Retina (tissue), 1 donor: ENCODE measurements around the gene NAV2.
A peak's percentile ranks its signal among the peaks of the same experiment; 100 is the strongest.

Experiments
- DNase-seq: peaks from one replicate; pipeline ENCODE4 v3.0.0-alpha.2; 2016

NAV2 gene

DNA sequence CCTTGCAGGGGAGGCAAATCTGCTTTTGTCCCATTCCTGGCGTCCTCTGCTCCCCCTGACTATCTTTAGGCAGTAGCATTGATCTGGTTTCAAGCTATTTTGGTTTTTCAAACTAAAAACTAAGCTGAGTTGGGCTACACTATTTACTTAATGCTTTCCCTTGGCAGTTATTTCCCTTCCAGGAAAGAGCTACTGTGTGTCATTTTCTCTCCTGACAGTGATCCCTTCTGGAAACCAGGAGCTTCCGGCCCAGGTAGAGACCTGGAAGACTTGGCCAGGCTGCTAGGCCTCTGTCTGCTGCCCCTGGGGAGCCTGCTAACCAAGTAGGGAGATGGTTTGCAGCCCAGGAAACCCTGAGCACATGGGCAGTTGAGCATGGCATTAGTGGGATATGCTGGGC, 35.0 kb downstream of the NAV2 start:
- no peak for DNase-seq

DNA sequence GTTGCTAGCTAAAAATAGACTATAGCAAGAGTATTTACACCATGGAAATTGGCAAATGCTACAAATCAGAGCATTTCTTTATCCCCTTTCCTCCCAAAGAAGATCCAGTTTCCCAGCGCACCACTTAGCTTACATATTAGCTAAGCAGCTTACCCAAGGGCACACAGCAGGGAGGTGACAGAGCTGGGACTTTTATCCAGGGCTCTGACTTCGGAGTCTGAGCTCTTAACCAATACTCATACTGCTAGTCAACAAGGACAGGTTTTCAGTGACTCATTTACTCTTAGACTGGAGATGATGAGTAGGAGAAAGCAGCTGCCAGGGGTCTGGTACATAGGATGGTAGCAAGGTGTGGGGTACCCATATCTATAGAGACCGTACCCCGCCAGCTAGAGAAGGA, 38.4 kb downstream of the NAV2 start:
- DNase-seq: no peak

DNA sequence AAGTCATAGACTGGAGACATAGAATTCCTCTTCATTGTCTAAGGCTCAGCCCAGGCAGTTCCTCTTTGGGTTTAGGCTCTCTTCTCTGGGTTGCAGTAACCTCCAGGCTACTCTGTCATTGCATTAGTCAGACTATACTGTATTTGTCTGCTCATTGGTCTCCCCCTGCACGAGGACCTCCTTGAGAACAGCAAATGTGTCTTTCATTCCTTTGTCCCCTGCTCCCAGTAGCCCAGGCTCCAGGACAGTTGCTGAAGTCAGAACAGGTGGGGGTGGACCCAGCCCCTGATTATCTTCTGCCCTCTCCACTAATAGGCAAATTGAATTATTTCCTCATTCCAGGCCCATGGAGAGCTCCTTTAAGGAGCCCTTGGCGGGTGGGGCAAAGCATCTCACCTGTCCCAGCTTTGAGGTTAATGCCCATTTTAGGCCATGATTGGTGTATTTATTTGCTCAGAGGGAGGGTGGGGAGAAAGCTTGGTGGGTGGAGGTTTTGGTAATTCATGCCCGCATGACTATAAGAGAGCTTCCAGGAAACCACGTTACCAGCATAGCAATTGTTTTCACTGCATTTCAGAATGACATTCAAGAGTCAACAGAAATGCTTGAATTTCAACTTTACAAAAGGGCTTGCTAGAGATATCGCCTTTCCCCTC, 40.9 kb downstream of the NAV2 start:
- no peak for DNase-seq

DNA sequence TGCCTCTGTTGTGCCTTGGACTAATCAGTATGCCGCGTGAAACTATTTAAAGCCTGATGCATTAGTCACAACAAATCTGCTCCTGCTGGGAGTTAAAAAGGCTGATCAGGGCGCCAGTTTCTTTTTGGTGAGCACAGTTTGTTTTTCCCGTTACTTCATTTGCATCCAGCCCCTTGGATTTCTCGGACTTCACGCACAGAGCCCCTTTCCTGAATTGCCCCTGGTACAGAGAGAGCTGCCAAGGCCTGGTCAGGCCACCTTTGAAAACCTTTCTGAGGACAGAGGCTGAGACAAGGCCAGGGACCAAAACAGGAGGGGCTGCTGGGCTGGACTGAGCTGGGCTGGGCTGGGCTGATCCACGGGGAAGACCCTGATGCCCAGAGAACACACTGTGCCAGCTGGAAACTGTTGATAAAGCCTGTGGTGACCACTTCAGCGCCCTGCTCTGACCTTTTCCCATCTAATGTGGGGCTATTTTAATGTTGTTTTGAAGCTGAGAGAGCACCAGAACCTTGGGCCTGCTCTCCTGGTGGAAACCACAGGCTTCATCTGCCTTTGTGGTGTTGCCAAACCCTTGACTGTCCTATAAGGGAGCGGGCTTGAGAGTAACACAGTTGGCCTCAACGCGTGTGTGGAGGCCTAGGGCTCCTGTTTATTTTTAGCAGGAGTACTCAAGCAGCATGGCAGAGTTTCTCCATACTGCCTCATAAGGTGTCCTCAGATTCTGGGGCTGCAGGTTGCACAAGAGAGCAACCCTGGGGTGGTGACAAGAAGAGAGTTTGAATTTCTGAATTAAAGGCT, 44.2 kb downstream of the NAV2 start:
- DNase-seq: no peak

DNA sequence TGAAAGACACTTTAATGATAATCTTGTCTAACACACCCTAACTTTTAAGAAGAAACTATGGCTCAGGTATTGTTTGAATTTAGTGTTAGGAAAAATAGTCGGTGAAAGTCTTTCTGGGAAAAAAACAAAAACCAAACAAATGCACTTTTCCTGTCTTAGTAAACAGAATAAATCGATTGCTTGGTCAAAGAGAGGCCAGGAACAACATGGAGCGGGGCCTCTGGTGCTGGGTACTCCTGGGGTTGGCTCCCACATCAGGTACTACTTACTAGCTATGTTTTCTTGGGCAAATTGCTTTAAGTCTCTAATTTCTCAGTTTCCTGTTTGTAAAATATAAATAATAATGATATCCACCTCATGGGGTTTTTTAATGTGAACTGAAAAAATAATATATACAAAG, 46.8 kb downstream of the NAV2 start:
- DNase-seq: no peak

DNA sequence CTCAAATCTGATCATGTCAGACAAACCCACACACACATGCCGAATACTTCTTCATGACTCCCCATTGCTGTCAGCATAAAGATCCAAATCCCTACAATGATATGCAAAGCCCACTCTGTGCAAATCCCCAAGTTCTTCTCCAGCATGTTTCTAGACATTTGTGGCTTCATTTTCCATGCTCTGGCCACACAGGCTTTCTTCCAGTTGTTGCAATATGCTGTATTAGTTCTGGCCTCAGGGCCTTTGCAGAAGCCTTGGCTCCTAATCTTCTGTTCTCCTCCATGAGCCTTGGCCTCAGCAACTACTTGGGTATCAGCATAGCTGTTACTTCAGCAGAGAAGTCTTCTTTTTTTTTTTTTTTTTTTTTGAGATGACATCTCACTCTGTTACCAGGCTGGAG, 49.6 kb downstream of the NAV2 start:
- DNase-seq: no peak

DNA sequence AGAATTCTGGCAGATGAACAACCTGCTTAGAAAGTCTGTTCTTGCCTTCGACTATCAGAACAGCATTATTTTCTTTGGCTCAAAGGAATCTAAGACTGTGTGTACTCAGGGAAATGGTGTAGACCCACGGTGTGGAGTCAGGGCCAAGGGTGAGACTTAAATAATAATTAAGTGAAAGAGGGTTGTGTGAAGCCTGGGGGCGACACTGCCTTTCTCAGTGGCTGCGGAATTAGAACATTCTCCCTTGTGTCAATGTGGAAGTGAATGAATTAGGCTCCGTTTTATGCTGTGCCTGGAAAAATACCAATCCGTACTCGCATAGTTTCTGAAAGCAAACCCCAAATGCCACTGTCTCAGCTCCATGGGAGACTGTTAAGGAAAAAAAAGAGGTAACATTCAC, 50.7 kb downstream of the NAV2 start:
- no peak for DNase-seq

DNA sequence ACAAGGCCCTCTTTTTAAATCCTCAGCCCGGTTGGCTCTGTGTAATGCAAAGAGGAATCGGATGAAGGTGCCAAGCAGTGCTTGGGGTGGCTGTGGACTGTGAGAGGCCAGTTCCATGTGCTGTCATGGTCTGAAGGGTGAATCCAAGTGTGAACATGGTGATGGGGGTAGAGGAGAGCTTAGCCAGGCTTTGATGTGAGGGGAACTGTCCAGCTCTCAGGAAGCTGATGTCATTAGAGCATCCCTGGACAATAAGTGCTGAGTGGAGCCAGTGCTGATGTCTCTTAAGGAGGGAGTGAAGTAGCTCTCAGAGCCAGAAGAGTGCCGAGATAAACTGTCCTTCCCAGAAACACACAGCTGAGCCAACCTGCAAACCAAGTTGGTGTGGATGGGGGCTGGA, 53.6 kb downstream of the NAV2 start:
- DNase-seq: peak; percentile 38

DNA sequence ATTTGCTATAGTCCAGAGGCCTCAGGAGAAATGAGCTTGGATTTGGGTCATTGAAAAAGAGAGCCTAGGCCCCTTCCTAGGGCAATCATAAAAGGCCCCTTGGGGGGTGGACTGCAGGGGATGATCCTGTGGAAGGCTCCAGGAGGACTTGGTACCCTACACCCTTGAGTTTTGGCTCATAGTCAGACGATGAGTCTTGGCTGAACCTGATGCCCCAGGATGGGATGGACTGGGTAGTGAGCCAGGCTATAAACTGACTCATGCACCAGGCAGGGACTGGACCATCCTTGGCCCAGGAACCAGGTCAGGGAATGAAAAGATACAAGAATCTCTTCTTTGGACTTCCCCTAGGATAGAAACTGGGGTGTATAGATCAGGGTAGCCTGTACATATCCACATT, 54.2 kb downstream of the NAV2 start:
- DNase-seq: no peak

DNA sequence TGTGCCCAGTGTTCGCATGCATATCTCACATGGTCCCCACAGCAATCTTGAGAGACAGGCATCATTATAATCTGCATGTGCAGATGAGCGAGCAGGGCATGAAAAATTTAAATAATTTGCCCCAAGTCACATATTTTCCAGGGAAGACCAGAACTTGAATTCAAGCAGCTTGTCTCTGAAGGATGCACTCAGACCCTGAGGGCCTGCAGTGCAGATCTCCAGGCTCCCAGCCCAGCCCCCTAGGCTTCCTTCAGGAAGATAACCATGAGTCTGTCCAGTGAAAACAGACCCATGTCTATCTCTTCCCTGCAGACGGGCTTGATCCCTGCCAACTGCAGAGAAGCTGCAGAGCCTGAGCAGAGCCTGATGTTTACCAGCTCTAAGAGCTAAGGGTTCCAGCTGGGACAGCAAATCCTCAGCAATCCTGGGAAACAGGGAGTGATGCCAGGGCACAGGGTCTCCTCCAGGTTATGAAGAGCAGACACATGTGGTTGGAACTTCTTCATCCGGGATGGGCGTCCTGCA, 55.1 kb downstream of the NAV2 start:
- DNase-seq: no peak

DNA sequence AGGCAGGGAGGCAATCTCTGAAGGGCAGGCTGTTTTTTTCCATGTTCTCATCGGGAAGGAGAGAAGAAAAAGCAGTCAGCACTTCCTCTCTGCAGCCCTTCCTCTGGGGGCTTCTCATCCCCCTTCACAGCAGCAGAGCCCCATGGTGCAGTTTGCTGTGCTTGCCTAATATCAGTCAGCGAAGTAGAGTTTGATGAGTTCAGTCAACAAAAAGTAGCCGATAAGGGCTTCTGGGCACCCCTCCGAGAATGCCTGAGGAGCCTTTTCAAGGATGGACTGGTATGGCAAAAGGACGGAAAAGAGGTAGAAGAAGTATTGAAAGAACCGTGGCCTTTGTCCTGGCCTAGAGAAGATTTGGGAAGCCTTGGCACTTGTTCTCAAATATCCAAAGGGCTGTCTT, 55.6 kb downstream of the NAV2 start:
- no peak for DNase-seq

DNA sequence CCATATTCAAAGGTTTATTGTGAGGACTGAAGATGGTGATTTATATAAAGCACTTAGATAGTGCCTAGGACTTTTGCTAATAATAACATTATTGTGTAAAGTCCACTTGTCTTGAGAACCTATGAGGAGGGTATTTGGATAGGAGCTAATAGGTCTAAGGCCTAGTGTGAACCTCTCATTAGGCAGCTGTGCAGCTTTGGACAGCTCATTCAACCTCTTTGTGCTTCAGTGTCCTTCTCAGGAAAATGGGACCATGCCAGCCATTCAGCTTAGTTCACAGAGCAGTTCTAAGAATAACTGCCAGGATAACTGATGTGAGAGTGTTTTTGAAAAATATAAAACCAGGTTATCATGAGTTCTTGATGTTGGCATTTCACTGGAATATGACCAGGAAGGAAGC, 56.2 kb downstream of the NAV2 start:
- DNase-seq: no peak

DNA sequence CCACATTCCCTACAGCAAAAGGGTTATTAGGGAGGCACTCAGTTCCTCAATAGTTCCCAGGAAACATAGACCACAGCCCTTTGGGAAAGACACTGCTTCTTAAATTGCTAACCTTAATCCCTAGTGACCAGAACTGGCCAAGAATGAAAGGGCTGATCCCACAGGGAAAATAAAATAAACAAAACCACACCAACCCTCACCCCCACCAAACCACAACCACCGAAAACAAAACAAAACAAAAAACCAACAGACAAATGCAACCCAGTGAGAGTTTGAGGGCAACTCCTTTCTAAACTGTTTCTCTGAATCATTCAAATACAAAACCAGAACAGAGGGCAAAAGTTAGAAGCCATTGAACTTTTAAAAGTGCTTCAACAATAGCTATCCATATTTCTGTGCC, 57.2 kb downstream of the NAV2 start:
- no peak for DNase-seq

DNA sequence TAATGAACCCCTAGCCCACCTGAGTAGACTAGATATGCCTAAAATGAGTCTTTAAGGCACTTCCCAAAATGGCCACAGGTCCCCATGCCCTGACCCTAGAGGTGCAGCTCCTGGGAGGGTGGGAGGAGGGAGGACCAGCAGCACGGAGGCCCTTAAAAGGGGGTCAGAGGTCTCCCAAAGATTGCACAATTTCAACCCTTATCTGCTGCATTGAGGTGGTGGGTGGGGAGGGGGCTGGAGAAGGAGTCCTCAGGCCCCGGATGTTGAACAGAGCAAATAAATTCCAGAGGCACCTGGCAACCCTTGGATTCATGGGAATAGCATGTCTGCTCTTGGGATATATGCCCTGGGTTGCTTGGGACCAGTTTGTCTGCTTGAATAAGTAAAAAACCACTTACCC, 57.6 kb downstream of the NAV2 start:
- DNase-seq: no peak

DNA sequence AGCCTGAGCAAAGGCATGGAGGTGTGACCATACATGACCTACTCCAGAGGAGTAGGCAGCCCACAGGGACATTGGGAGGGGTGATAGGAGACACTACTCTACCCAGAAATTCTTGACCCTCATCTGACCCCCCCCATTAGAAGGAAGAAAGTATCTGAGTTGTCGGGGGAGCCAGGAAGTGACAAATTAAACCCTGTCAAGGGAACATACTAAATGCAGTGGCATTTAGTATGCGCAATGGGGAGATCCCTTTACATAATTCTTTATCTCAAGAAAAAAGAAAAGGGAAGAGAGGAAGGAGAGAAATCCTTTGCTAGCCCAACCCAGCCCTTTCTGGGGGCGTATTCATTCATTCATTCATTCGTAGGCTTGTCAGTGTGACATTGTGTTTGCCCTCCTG, 58.8 kb downstream of the NAV2 start:
- DNase-seq: no peak

DNA sequence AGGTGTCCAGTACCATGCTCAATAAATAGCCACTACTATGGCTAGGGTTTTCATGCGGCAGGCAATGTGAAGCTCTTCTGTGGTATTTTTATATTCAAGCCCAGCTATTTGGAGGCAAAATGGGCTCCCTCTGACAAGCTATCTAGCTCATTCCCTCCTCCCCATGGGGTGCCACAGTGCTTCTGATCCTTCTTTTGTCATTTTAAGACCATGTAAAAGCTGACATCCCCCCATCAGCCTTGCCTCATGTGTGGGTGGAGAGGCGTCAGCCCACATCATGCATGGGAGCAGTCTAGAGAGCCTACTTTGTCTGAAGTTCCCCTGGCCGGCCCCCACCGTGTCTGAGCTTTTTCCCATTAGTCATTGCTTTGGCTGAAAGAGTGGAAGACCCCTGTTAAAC, 59.8 kb downstream of the NAV2 start:
- no peak for DNase-seq

DNA sequence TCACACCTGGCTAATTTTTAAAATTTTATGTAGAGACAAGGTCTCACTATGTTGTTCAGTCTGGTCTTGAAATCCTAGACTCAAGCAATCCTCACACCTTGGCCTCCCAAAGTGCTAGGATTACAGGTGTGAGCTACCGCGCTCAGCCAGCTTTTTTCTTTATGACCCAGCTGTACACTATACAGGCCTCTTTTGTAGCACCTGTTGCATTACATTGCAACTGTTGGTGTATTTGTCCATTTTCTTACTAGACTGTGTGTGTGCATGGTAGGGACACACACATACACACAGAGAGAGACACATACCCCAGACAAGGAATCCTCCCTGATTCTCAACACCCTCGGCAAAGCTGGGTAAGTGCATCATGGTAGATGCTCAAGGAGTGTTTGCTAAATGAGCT, 61.7 kb downstream of the NAV2 start:
- no peak for DNase-seq

DNA sequence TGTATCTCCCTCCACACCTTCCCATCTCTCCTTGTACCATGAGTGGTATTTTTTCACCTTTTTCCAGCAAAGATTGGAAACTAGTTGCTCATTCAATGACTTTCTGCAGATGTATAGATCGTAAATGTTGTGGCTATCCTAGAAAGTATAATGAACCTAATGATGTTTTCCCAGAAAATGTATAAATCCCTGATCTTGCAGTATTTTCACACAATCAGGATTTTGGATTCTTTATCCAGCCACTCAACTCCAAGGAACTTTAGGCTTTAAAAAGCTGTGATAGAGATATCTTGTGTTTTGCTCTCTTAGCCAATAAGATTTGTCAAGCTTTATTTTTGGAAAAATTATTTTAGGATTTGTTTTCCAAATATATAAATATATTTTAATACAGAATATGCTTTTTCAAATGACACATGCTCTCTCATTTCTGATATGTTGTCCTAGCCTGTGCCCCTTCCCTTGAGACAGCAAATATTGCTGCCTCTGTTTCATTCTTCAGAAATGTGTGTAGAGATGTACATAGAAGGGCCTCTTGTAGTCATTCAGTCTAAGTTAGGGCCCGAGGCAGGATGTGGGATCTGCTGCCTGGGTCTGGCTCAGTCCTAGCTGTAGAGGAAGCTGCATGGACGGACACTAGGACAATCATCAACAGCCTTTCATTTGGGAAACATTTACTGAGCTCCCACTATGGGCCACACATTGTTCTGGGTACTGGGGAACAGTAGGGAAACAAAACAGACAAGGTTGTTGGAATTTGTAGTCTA, 62.4 kb downstream of the NAV2 start:
- DNase-seq: no peak

DNA sequence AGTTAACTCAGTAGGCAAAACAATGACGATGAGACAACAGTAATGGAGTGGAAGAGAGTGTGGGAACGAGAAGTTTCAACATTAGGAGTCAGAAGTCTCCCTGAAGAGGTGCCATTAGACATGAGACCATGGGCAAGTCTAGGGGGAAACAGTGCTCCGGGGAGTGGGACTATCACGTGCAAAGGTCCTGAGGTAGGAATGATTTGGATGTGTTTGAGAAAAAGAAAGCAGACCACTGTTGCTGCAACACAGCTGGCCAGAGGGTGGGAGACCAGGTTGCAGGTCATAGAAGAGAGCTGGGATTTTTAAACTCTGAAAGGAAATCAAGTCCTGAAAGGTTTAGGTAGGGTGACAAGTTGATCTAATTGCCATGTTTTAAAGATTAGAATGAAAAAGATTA, 63.0 kb downstream of the NAV2 start:
- no peak for DNase-seq

DNA sequence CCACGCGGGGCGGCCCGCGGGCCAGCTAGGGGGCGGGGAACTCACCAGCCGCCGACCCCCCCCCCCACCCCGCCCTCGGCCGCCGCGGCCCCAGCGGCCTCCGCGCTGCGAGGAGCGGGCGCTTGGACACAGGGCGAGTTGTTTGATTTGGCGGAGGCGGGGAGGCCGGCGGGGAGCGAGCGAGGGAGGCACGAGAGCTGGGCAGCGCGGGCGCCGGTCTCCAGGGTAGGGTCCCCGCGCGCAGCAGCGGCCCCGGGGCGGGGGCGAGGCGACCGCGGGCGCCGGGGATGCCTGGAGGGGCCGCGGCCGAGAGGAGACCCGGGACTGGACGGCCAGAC, 64.4 kb downstream of the NAV2 start:
- no peak for DNase-seq

DNA sequence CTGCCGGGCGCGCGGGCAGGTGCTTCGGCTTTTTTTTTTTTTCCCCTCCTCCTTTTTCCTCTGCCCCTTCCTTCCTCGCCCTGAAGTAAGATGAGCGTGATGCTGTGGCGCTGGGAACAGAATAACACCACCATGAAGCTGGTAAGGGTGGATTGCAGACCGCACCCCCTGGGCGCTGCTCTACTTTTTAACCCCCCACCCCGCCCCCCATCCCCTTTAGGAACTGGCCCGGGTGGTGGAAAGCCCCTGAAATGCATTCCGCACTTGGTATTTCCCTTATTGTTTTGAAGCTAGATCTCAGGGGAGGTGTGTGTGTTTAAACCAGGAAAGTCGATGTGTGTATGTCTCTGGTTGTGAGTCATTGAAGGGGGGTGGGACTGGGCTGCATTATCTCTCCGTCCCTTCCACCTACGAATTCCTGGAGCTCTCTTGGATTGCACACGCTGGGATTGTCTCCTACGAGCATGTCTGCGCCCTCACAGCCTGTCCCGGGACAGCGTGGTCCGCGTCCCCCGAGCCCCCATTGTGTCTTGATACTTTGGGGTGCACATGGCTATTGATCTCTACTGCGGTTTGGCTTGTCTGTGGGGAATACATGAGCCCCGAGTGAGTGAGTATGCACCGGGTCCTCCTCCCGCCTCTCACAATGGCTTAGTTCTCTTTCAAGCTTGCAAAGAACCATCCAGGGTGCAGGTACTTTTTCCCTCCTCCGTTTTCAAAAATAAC, 64.9 kb downstream of the NAV2 start:
- DNase-seq: peak; percentile 51

DNA sequence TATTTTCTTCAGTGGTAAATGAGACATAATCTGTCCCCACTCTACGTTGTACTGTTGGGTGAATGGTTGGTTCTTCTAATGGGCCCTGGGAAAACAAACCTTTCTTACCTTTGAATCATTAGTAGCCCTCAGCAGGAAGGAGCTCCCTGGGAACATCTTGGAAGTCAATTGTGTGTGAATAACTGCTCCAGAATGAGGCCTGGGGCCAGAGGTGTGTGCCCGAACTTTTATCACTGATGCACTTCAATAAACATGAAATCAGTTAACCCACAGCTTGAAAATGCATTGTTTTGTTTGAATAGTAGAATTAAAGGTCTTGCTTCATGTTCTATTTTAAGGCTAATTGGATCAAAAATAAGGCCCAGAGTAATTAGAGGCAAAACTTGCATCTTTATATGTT, 67.1 kb downstream of the NAV2 start:
- no peak for DNase-seq

DNA sequence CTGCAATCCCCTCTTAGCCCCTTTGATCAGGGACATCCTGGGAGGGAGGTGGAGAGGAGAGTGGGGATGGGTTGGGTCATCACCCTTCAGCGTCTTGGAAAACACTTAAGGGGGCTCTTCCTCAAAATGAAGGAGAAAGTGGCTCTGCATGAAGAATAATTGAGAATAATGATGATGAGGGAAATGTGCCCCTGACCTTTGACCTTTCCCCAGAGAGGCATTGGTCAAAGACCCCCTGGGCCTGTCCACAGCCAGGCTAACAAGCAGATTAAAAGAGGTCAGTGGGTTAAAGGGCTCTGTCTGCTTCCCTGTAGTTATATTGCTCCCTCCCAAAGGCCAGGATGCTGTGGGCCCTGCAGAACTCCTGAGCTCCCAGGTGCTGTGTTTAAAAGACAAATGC, 68.7 kb downstream of the NAV2 start:
- DNase-seq: no peak
